ENCODE results near the gene ABLIM3. TPM values are rescaled to one million over a fixed set of nuclear protein-coding genes. Genes with fewer than 3 reads are reported as not detected.
A peak's percentile ranks its signal among the peaks of the same experiment; 100 is the strongest.

Gene ABLIM3
- total and polyA plus RNA-seq, 9 donors = 1.7 to 26.4 (median 6.2) TPM

- H3K9me3 ChIP-seq = no peaks in the 10 kb centered on the region
- TF ChIP-seq, protein P1, sequence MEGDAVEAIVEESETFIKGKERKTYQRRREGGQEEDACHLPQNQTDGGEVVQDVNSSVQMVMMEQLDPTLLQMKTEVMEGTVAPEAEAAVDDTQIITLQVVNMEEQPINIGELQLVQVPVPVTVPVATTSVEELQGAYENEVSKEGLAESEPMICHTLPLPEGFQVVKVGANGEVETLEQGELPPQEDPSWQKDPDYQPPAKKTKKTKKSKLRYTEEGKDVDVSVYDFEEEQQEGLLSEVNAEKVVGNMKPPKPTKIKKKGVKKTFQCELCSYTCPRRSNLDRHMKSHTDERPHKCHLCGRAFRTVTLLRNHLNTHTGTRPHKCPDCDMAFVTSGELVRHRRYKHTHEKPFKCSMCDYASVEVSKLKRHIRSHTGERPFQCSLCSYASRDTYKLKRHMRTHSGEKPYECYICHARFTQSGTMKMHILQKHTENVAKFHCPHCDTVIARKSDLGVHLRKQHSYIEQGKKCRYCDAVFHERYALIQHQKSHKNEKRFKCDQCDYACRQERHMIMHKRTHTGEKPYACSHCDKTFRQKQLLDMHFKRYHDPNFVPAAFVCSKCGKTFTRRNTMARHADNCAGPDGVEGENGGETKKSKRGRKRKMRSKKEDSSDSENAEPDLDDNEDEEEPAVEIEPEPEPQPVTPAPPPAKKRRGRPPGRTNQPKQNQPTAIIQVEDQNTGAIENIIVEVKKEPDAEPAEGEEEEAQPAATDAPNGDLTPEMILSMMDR (IDR thresholded peaks at IDR 0.05) = no peak
- TF ChIP-seq EP300 (IDR thresholded peaks at IDR 0.05) = no peak
- no peak for TF ChIP-seq POLR2A (IDR thresholded peaks at IDR 0.05)
- H3K4me3 ChIP-seq = no peak overlapping the region
- no peaks in the 10 kb centered on the region for H3K36me3 ChIP-seq
- WGBS, 3 donors = 14 to 20% (median 15%) methylated on average over 4 of the region's 4 CpGs
- H3K27ac ChIP-seq = no peak overlapping the region
- intact Hi-C loops (cut with DNase I) = no loop called here
- no peaks in the 10 kb centered on the region for H3K27me3 ChIP-seq
- H3K4me1 ChIP-seq (ENCODE audit: insufficient read depth) = no peaks in the 10 kb centered on the region
- DNase-seq = no peak
Observed at GRCh38 chr5:149265597-149265996, 124.3 kb downstream of the ABLIM3 start.

DNA sequence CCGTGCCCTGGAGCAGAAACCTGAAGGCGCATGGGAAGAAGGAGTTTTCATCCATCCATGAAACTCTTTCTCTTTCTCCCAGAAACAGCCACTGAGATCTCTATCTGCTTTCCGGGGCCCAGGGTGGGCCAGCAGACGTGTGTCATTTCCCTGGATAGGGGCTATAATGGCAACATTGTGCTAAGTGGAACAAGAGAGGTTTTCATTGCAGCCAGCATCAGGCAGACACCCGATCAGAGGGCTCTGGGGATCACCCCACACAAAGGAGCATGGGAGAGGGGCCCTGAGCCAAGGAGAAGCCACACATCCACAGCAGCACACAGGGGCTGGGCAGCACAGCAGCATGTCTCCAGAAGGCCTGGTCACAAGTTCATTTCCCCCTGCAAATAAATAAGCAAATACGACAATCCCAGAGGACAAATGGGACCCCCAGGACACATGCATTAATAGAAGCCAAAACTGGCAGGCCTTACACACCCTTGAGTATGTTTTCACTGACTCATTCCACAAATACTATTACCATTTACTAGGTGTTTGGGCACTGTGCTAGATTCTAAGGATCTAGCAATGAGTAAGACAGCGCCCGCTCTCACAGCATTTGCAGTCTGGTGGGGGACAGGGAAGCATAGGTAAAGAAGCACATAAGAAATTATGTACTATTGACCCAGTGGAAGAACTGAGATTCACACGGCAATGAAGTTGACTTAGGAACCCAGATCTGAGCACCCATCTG, 126.1 kb downstream of the ABLIM3 start:
- Histone ChIP-seq H3K9me3 (no peaks in the 10 kb centered on the region), H3K36me3 (no peaks in the 10 kb centered on the region), H3K4me1 (ENCODE audit: insufficient read depth) (peaks cover 2% of the 10 kb centered on the region), H3K27ac (no peak overlapping the region), H3K27me3 (no peaks in the 10 kb centered on the region), H3K4me3 (no peak overlapping the region)
- 84 to 89% (median 85%) methylated on average over 9 of the region's 9 CpGs for WGBS, 3 donors
- TF ChIP-seq, protein P1 (IDR thresholded peaks at IDR 0.05) = no peak
- intact Hi-C loops (cut with DNase I) = no loop called here
- DNase-seq = no peak

GRCh38 chr5:149268928-149269557, 127.8 kb downstream of the ABLIM3 start:
- peaks cover 2% of the 10 kb centered on the region for H3K4me1 ChIP-seq (ENCODE audit: insufficient read depth)
- intact Hi-C loops (cut with DNase I) = no loop called here
- no peaks in the 10 kb centered on the region for H3K9me3 ChIP-seq
- DNase-seq = no peak
- TF ChIP-seq POLR2A (IDR thresholded peaks at IDR 0.05) (no peak), EP300 (IDR thresholded peaks at IDR 0.05) (no peak)
- TF ChIP-seq, protein P1 (IDR thresholded peaks at IDR 0.05) = peak in 2 of 3 donors; percentile 46 to 58
- no peak overlapping the region for H3K4me3 ChIP-seq
- H3K27me3 ChIP-seq = no peaks in the 10 kb centered on the region
- 41 to 53% (median 44%) methylated on average over 6 of the region's 6 CpGs for WGBS, 3 donors
- H3K27ac ChIP-seq = no peak overlapping the region
- H3K36me3 ChIP-seq = no peaks in the 10 kb centered on the region

DNA sequence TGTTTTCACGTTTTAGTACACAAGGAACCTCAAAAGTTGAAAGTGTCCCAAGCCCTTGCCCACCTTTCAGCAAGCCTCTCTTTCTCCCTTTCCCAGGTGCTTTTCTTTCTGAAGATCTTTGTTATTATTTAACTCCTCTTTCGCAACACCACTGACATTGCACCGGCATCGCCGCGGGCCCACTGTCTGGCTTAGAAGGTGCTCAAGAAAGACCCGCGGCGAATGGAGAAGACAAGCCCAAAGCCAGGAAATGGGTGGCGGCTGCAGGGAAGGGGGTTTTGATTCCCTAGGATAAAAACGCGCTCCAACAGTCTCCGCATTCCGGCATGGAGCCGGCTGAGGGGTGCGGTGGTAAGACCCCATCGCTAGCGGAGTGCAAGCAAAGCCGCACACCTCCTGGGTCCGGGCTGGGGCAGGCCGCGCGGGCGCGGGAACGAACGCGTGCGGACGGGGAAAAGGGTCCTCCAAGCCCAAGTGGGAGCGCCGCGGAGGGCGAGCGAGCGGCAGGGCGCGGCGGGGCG, 130.0 kb downstream of the ABLIM3 start:
- DNase-seq = peak in 1 of 5 donors; percentile 23
- intact Hi-C loops (cut with DNase I) = no loop called here
- H3K27me3 ChIP-seq = no peaks in the 10 kb centered on the region
- no peaks in the 10 kb centered on the region for H3K9me3 ChIP-seq
- no peak overlapping the region for H3K27ac ChIP-seq
- H3K4me1 ChIP-seq (ENCODE audit: insufficient read depth) = peaks cover 2% of the 10 kb centered on the region
- TF ChIP-seq EP300 (IDR thresholded peaks at IDR 0.05) (no peak), POLR2A (IDR thresholded peaks at IDR 0.05) (no peak)
- TF ChIP-seq, protein P1 (IDR thresholded peaks at IDR 0.05) = no peak
- H3K36me3 ChIP-seq = no peaks in the 10 kb centered on the region
- WGBS, 3 donors = 3 to 6% (median 4%) methylated on average over 20 to 40 of the region's 40 CpGs
- peak overlapping the region; percentile 61 for H3K4me3 ChIP-seq
